Stimulated activated CD8-positive, alpha-beta memory T cell treated with anti-CD3 and anti-CD28 coated beads, Interleukin-12 subunit alpha, Interleukin-12 subunit beta, amount 100 ng/mL, for 1 hour (primary cell): Measurements from ENCODE around the gene TSHR.
"Not testable (repeated sequence)": the region's sequence is repeated elsewhere in the genome, so short reads cannot be mapped to it uniquely, and the experiment has no call there.

Experiments used
- DNase-seq: peaks from one replicate; pipeline ENCODE4 v3.0.0-alpha.2; 2020; ENCODE audit warnings: low read depth

TSHR gene

GRCh38 chr14:80996049-80996901 lies 40.9 kb downstream of the TSHR start:
- no peak for DNase-seq

- no peak for DNase-seq
Observed at GRCh38 chr14:81001447-81001846, 46.0 kb downstream of the TSHR start.

GRCh38 chr14:81004575-81004974 lies 49.2 kb downstream of the TSHR start:
- DNase-seq: no peak

GRCh38 chr14:81005540-81006228 lies 50.3 kb downstream of the TSHR start:
- DNase-seq: no peak

GRCh38 chr14:81006266-81006665 lies 50.8 kb downstream of the TSHR start:
- no peak for DNase-seq

GRCh38 chr14:81007131-81007530 lies 51.7 kb downstream of the TSHR start:
- no peak for DNase-seq

GRCh38 chr14:81009346-81009745 lies 53.9 kb downstream of the TSHR start:
- no peak for DNase-seq

GRCh38 chr14:81018251-81018650 lies 62.8 kb downstream of the TSHR start:
- DNase-seq: no peak

- DNase-seq: no peak
Observed at GRCh38 chr14:81018684-81019083, 63.3 kb downstream of the TSHR start.

GRCh38 chr14:81019113-81019512 lies 63.7 kb downstream of the TSHR start:
- DNase-seq: not testable (repeated sequence)

- DNase-seq: no peak
Observed at GRCh38 chr14:81023095-81023710, 67.8 kb downstream of the TSHR start.

GRCh38 chr14:81028461-81028860 lies 73.0 kb downstream of the TSHR start:
- DNase-seq: no peak

GRCh38 chr14:81031488-81031887 lies 76.1 kb downstream of the TSHR start:
- no peak for DNase-seq

GRCh38 chr14:81033698-81034240 lies 78.3 kb downstream of the TSHR start:
- no peak for DNase-seq

GRCh38 chr14:81042438-81042837 lies 87.0 kb downstream of the TSHR start:
- no peak for DNase-seq

GRCh38 chr14:81051547-81051946 lies 96.1 kb downstream of the TSHR start:
- DNase-seq: no peak

GRCh38 chr14:81054057-81054456 lies 98.6 kb downstream of the TSHR start:
- DNase-seq: not testable (repeated sequence)

GRCh38 chr14:81055971-81056370 lies 100.5 kb downstream of the TSHR start:
- no peak for DNase-seq

- DNase-seq: no peak
Observed at GRCh38 chr14:81062380-81062779, 107.0 kb downstream of the TSHR start.

- no peak for DNase-seq
Observed at GRCh38 chr14:81062816-81063215, 107.4 kb downstream of the TSHR start.

- no peak for DNase-seq
Observed at GRCh38 chr14:81066672-81067071, 111.3 kb downstream of the TSHR start.

GRCh38 chr14:81067156-81067555 lies 111.7 kb downstream of the TSHR start:
- no peak for DNase-seq
